HepG2 (cell line): ENCODE results near the gene ABCC1. TPM values are rescaled to one million over a fixed set of nuclear protein-coding genes. Genes with fewer than 3 reads are reported as not detected.

ENCODE experiments used
- CAMTA2 ChIP-seq: sonication (generic); formaldehyde crosslinking; IDR thresholded peaks from 2 replicates; pipeline ENCODE4 v1.4.0; 2020; ENCODE audit warnings: mild to moderate bottlenecking, missing genetic modification reagents, borderline replicate concordance
- CCAR2 ChIP-seq: fragments of 200-400 bp; formaldehyde crosslinking; optimal IDR thresholded peaks from 2 replicates; pipeline ENCODE3; 2018; ENCODE audit warnings: low read depth, mild to moderate bottlenecking, low read length, moderate library complexity
- DNMT1 ChIP-seq: sonication (generic); formaldehyde crosslinking; IDR thresholded peaks from 2 replicates; pipeline ENCODE4 v1.5.1; 2020; ENCODE audit warnings: mild to moderate bottlenecking, missing genetic modification reagents
- GATAD1 ChIP-seq: IDR thresholded peaks from 2 replicates; pipeline ENCODE4 v1.6.1; 2016; ENCODE audit warnings: missing genetic modification reagents, missing compliant biosample characterization
- KDM3A ChIP-seq: IDR thresholded peaks from 2 replicates; pipeline ENCODE4 v1.6.1; 2018; ENCODE audit warnings: low read depth, missing compliant biosample characterization
- KDM5A ChIP-seq: fragments of 200-600 bp; sonication (generic); IDR thresholded peaks from 2 replicates; pipeline ENCODE4 v1.7.0; 2018; ENCODE audit warnings: antibody characterized with exemption, mild to moderate bottlenecking, low read length, borderline replicate concordance
- NFATC3 ChIP-seq: sonication (generic); formaldehyde crosslinking; IDR thresholded peaks from 2 replicates; pipeline ENCODE4 v1.5.1; 2020; ENCODE audit warnings: mild to moderate bottlenecking, missing genetic modification reagents
- PREB ChIP-seq: sonication (generic); formaldehyde crosslinking; IDR thresholded peaks from 2 replicates; pipeline ENCODE4 v1.4.0; 2020; ENCODE audit warnings: missing genetic modification reagents
- RFX1 ChIP-seq: fragments of 450-650 bp; IDR thresholded peaks from 2 replicates; pipeline ENCODE4 v1.6.1; 2017
- RNF2 ChIP-seq: fragments of 450-650 bp; conservative IDR thresholded peaks from 2 replicates; pipeline ENCODE4 v1.6.1; 2016; ENCODE audit warnings: low read depth
- SALL1 ChIP-seq: sonication (generic); formaldehyde crosslinking; IDR thresholded peaks from 2 replicates; pipeline ENCODE4 v1.8.0; 2022; ENCODE audit warnings: mild to moderate bottlenecking, missing genetic modification reagents
- THAP9 ChIP-seq: sonication (generic); formaldehyde crosslinking; IDR thresholded peaks from 2 replicates; pipeline ENCODE4; 2020; ENCODE audit warnings: missing genetic modification reagents, mild to moderate bottlenecking, borderline replicate concordance
- ZBTB42 ChIP-seq: sonication (generic); formaldehyde crosslinking; IDR thresholded peaks from 2 replicates; pipeline ENCODE4 v1.5.0; 2020; ENCODE audit warnings: mild to moderate bottlenecking, missing genetic modification reagents
- ZBTB43 ChIP-seq: sonication (generic); formaldehyde crosslinking; conservative IDR thresholded peaks from 2 replicates; pipeline ENCODE4 v1.4.0; 2020; ENCODE audit warnings: missing genetic modification reagents
- ZNF20 ChIP-seq: sonication (generic); formaldehyde crosslinking; IDR thresholded peaks from 2 replicates; pipeline ENCODE4 v1.4.0; 2020; ENCODE audit warnings: mild to moderate bottlenecking, moderate library complexity, missing genetic modification reagents
- ZNF275 ChIP-seq: sonication (generic); formaldehyde crosslinking; IDR thresholded peaks from 2 replicates; pipeline ENCODE4 v1.8.0; 2022; ENCODE audit warnings: missing genetic modification reagents, mild to moderate bottlenecking, inconsistent platforms, borderline replicate concordance
- ZNF333 ChIP-seq: sonication (generic); formaldehyde crosslinking; IDR thresholded peaks from 2 replicates; pipeline ENCODE4 v1.4.0; 2020; ENCODE audit warnings: mild to moderate bottlenecking, missing genetic modification reagents, borderline replicate concordance
- ZNF33A ChIP-seq: sonication (generic); formaldehyde crosslinking; IDR thresholded peaks from 2 replicates; pipeline ENCODE4 v1.5.1; 2020; ENCODE audit warnings: missing genetic modification reagents, mild to moderate bottlenecking, moderate library complexity, borderline replicate concordance
- ZNF441 ChIP-seq: sonication (generic); formaldehyde crosslinking; IDR thresholded peaks from 2 replicates; pipeline ENCODE4 v1.7.0; 2021; ENCODE audit warnings: missing genetic modification reagents, borderline replicate concordance
- ZNF513 ChIP-seq: sonication (generic); formaldehyde crosslinking; conservative IDR thresholded peaks from 2 replicates; pipeline ENCODE4 v1.5.0; 2020; ENCODE audit warnings: missing genetic modification reagents
- ZNF576 ChIP-seq: sonication (generic); formaldehyde crosslinking; IDR thresholded peaks from 2 replicates; pipeline ENCODE4 v1.4.0; 2020; ENCODE audit warnings: mild to moderate bottlenecking, missing genetic modification reagents
- ZSCAN9 ChIP-seq: IDR thresholded peaks from 2 replicates; pipeline ENCODE4 v1.6.1; 2016; ENCODE audit warnings: borderline replicate concordance
- polyA plus RNA-seq, 8 experiments: library from polyadenylated mRNA; depleted of rRNA in 3 of 8; stranded (reverse) in 7 of 8; unstranded in 1 of 8; fragments of >200 nt; fragmentation: Illumina TruSeq in 4 of 8; extraction: Trizol in 4 of 8; gene quantifications; 2 replicates each; pipeline versions ENCODE4 v1.2.1 to v1.2.3, GENCODE V29; 2011 to 2016; ENCODE audit warnings: low read depth in 4 of 8, missing spikeins in 1 of 8, mixed read lengths in 1 of 8; ENCODE audit not compliant: insufficient read depth in 1 of 8
- total RNA-seq, 5 experiments: library from RNA; depleted of rRNA; stranded (reverse); fragments of >200 nt; fragmentation: Illumina TruSeq; extraction: Trizol; gene quantifications; 2 replicates each; pipeline ENCODE4 v1.2.3, GENCODE V29; 2016; ENCODE audit warnings: low read depth in 1 of 5

Gene ABCC1
- total and polyA plus RNA-seq, 2 of the 13 experiments (the other 11 are each of a cell fraction or from before 2014, with no cell fraction given): 13.0 to 30.6 TPM

- TF ChIP-seq SALL1 (CRISPR knock-in tag): peak; percentile 57; the same call in 1 of the 2 replicates
- TF ChIP-seq PREB (CRISPR knock-in tag): no peak
- TF ChIP-seq RNF2: no peak
- TF ChIP-seq THAP9 (CRISPR knock-in tag): no peak
- no peak for TF ChIP-seq ZNF513
- TF ChIP-seq ZSCAN9 (CRISPR knock-in tag): peak; percentile 51; the same call in 1 of the 2 replicates
- no peak for TF ChIP-seq ZNF441 (CRISPR knock-in tag)
- TF ChIP-seq DNMT1: no peak
- TF ChIP-seq KDM3A: peak; percentile 74; the same call in 1 of the 2 replicates
- TF ChIP-seq GATAD1 (CRISPR knock-in tag): 0 out of 2 replicates have a peak, but pooled peaks have one; percentile 46
- TF ChIP-seq ZBTB42 (CRISPR knock-in tag): no peak
- TF ChIP-seq RFX1: no peak
- no peak for TF ChIP-seq ZBTB43 (CRISPR knock-in tag)
- no peak for TF ChIP-seq KDM5A
- TF ChIP-seq CCAR2: no peak
- TF ChIP-seq CAMTA2 (CRISPR knock-in tag): no peak
- no peak for TF ChIP-seq ZNF275 (CRISPR knock-in tag)
- no peak for TF ChIP-seq ZNF20 (CRISPR knock-in tag)
- TF ChIP-seq ZNF576 (CRISPR knock-in tag): no peak
- no peak for TF ChIP-seq ZNF33A (CRISPR knock-in tag)
- no peak for TF ChIP-seq NFATC3
- TF ChIP-seq ZNF333: no peak
Observed at GRCh38 chr16:16021988-16022682, 72.7 kb downstream of the ABCC1 start (continued).
